Lower lobe of right lung (tissue), 2 donors: ENCODE data around the gene BEX3. TPM values are rescaled to one million over a fixed set of nuclear protein-coding genes. Genes with fewer than 3 reads are reported as not detected.
"Not testable (repeated sequence)": the region's sequence is repeated elsewhere in the genome, so short reads cannot be mapped to it uniquely, and the experiment has no call there.

ENCODE experiments used
- ATAC-seq, 2 donors: fragments of 200-7000 bp; cut with Tn5 transposase; one replicate each; pipeline ENCODE4 v1.9.1; 2020 to 2022; ENCODE audit warnings: mild to moderate bottlenecking in 2 of 2, moderate library complexity in 2 of 2
- DNase-seq: peaks from one replicate; pipeline ENCODE4 v3.0.0-alpha.2; 2020
- H3K27ac ChIP-seq: fragments of 200-600 bp; one replicate; pipeline ENCODE4 v1.8.0; 2022
- H3K27me3 ChIP-seq: fragments of 200-600 bp; one replicate; pipeline ENCODE4 v1.8.0; 2022; ENCODE audit warnings: low read depth
- H3K36me3 ChIP-seq: fragments of 200-600 bp; one replicate; pipeline ENCODE4 v1.8.0; 2022; ENCODE audit warnings: mild to moderate bottlenecking
- H3K4me1 ChIP-seq: fragments of 200-600 bp; one replicate; pipeline ENCODE4 v1.8.0; 2022
- H3K4me3 ChIP-seq: fragments of 200-600 bp; one replicate; pipeline ENCODE4 v1.8.0; 2022; ENCODE audit warnings: mild to moderate bottlenecking
- H3K9me3 ChIP-seq: fragments of 200-600 bp; one replicate; pipeline ENCODE4 v1.8.0; 2022
- intact Hi-C: fragments of 100-400 bp; cut with DNase I; formaldehyde crosslinking; loops from one replicate; pipeline ENCODE4 v1.11.0; 2022
- total RNA-seq: library from RNA; stranded (reverse); fragmentation: NEBNext Ultra II Directional; extraction: Animal tissue kit (Norgen Biotek cat#: 25700); gene quantifications from one replicate; pipeline ENCODE4 v1.2.1, GENCODE V29; 2021
- TF ChIP-seq, protein P1 (sequence below): fragments of 200-600 bp; IDR thresholded peaks from one replicate; pipeline ENCODE4 v1.8.0; 2022; ENCODE audit warnings: antibody characterized with exemption, mild to moderate bottlenecking
- donor health status: DM: no; HTN: yes; CAD: no; lungs with severe emphysema.

BEX3 gene
- total RNA-seq, 1 donor from 2014 or later: 93.9 TPM

DNA sequence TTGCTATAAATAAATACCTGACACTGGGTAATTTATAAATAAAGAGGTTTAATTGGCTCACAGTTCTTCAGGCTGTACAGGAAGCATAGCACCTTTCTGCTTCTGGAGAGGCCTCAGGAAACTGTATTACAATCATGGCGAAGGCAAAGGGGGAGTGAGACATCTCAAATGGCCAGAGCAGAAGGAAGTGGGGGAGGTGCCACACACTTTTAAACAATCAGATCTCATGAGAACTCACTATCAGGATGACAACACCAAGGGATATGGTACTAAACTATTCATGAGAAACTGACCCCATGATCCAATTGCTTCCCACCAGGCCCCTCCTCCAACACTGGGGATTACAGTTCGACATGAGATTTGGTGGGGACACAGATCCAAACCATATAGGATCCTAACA, 31.7 kb upstream of the BEX3 start:
- ATAC-seq (no peak), DNase-seq (no peak)
- intact Hi-C loops: loop anchor here (5.0 kb wide), 1 partner anchor 123 kb away; no protein-coding TSS in a partner anchor
- Histone ChIP-seq H3K27me3 (no peaks in the 10 kb centered on the region), H3K27ac (no peak overlapping the region), H3K36me3 (no peaks in the 10 kb centered on the region), H3K4me3 (no peak overlapping the region), H3K4me1 (no peaks in the 10 kb centered on the region), H3K9me3 (no peaks in the 10 kb centered on the region)
- TF ChIP-seq, protein P1, sequence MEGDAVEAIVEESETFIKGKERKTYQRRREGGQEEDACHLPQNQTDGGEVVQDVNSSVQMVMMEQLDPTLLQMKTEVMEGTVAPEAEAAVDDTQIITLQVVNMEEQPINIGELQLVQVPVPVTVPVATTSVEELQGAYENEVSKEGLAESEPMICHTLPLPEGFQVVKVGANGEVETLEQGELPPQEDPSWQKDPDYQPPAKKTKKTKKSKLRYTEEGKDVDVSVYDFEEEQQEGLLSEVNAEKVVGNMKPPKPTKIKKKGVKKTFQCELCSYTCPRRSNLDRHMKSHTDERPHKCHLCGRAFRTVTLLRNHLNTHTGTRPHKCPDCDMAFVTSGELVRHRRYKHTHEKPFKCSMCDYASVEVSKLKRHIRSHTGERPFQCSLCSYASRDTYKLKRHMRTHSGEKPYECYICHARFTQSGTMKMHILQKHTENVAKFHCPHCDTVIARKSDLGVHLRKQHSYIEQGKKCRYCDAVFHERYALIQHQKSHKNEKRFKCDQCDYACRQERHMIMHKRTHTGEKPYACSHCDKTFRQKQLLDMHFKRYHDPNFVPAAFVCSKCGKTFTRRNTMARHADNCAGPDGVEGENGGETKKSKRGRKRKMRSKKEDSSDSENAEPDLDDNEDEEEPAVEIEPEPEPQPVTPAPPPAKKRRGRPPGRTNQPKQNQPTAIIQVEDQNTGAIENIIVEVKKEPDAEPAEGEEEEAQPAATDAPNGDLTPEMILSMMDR: no peak

DNA sequence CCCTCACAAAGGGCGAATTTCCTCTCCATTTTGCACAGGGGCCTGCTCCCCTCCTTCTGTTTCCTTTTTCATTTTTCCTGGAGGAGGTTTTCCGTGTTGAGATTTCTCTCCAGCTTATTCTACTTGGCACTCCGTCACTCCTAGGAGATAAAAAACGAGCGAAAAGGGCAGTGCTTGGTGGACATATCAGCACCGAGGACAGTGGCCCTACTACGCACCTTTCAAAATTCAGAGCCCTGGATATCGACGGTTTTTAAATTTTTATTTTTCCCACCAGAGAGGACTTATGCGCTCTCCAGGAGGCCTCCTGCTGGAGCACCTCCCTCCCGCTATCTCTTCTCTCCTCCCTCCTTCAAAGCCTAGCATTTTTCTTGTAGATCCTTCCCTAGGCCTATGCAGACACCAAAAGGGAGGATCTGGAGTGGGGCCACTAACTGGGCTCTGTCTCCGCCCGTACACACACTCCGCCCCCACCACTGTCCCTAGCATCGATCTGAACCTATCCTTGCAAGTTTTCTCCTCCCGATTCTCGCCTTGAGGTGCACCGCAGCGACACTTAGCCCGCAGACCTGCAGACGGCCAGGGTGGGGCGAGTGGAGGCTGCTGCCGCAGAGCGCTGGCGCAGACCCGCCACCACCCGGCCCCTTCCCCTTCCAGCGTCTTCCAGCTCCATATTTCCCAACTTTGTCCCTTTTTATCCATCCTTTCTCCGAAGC, 28.5 kb upstream of the BEX3 start:
- DNase-seq: no peak
- H3K4me1 ChIP-seq: no peaks in the 10 kb centered on the region
- H3K4me3 ChIP-seq: no peak overlapping the region
- TF ChIP-seq, protein P1: no peak
- H3K36me3 ChIP-seq: no peaks in the 10 kb centered on the region
- intact Hi-C loops: loop anchor here (5.0 kb wide), 1 partner anchor 119 kb away; no protein-coding TSS in a partner anchor
- H3K27ac ChIP-seq: no peak overlapping the region
- ATAC-seq: no peak
- no peaks in the 10 kb centered on the region for H3K9me3 ChIP-seq
- no peaks in the 10 kb centered on the region for H3K27me3 ChIP-seq

DNA sequence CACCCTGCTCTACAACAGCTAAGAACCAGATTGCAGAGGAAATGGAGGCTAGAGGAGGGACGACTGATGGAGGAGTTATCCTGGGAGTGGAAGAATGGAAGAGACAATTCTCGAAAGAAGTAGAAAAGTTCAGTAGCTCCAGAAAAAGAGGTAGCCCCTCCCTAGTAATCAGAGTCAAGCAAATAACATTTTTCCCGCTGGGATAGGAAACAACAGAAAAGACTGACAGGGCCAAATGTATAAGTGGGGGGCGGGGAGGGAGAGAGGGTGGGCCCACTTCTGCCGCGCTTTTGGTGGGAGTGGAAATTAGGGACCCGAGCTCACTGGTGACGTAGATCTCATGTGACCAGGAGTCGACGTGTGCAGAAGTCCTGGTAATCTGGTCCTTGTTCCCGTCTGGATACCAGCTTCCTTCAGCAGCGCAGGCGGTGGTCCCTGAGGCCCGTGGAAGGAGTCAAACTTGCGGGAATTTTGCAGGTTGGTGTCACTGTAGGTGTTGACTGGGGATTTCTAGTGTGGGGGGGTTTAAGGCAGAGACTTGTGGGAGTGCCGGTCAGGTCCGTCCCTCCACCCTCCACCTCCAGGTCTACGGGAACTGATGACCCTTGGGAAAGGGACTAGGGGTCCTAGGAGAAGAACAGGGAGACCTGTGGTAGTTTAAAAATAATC, 20.1 kb upstream of the BEX3 start, which contains the start of gene TCEAL9:
Gene TCEAL9, plus strand, starts transcription at position 377 of the 669 bp plus-strand sequence. CDS start 1,179 bp downstream, outside the sequence.
- no peaks in the 10 kb centered on the region for H3K9me3 ChIP-seq
- intact Hi-C loops: no loop called here
- no peaks in the 10 kb centered on the region for H3K27me3 ChIP-seq
- peak within 1 kb of the TSS; percentile 64 for H3K4me3 ChIP-seq
- H3K4me1 ChIP-seq: no peaks in the 10 kb centered on the region
- peak within 1 kb of the TSS; percentile 81 for H3K27ac ChIP-seq
- DNase-seq (peak; percentile 57), ATAC-seq (peak; percentile 88 to 96)
- TF ChIP-seq, protein P1: no peak
- H3K36me3 ChIP-seq: no peaks in the 10 kb centered on the region

DNA sequence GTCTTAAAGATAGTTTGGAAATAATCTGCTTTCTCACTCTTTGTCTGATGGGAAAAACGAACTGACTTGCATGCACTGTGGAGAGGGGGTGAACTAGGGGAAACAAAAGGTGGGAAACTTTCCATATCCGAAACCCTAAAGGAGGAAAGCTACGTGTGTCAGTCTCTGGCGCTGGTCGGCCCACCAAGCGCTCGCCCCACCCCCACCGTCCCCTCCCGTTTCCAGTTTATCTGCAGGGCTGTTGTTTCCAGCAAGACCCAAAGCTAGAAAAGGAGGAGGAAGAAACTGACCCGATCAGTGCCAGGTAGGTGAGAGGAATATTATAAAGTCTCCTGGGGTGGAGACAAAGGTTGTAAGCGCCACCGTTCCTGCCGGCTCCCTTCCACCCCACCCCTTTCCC, 19.5 kb upstream of the BEX3 start:
- TF ChIP-seq, protein P1: no peak
- Histone ChIP-seq H3K9me3 (no peaks in the 10 kb centered on the region), H3K4me3 (peak overlapping the region; percentile 64), H3K27me3 (no peaks in the 10 kb centered on the region), H3K27ac (peak overlapping the region; percentile 81), H3K4me1 (no peaks in the 10 kb centered on the region), H3K36me3 (no peaks in the 10 kb centered on the region)
- ATAC-seq (peak; percentile 54 to 80), DNase-seq (no peak)
- intact Hi-C loops: no loop called here

DNA sequence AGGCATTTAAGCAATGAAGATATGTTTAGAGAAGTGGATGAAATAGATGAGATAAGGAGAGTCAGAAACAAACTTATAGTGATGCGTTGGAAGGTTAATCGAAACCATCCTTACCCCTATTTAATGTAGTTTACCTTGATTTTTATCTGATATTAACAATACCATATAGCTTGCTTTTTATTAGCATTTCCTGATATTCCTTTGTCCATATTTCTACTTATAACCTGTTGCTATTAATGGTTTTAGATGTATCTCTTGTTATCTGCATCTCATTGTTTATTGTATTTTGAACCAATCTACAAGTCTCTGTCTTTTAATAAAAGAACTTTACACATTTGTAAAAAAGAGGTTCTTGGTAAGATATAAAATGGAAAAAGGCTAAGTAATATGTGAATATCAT, 18.5 kb upstream of the BEX3 start:
- intact Hi-C loops: no loop called here
- Histone ChIP-seq H3K4me1 (no peaks in the 10 kb centered on the region), H3K27ac (no peak overlapping the region), H3K9me3 (no peaks in the 10 kb centered on the region), H3K4me3 (peak overlapping the region; percentile 64), H3K36me3 (no peaks in the 10 kb centered on the region), H3K27me3 (no peaks in the 10 kb centered on the region)
- ATAC-seq (no peak), DNase-seq (no peak)
- TF ChIP-seq, protein P1: no peak

DNA sequence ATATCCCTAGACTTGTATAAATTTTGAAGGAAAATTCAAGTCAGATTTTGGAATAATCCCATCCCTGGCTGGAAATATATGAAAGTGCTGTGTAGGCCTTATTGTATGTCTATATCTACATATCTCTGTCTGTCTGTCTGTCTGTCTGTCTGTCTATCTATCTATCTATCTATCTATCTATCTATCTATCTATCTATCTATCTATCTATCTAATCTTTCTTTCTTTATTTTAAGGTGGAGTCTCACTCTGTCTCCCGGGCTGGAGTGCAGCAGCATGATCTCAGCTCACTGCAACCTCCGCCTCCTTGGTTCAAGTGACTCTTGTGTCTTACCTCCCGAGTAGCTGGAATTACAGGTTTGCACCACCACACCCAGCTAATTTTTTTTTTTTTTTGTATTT, 16.7 kb upstream of the BEX3 start:
- H3K27me3 ChIP-seq, intact Hi-C loops, H3K27ac ChIP-seq, H3K4me3 ChIP-seq, H3K9me3 ChIP-seq, DNase-seq, ATAC-seq, H3K36me3 ChIP-seq, H3K4me1 ChIP-seq: not testable (repeated sequence)
